COR-L47 (cell line): ENCODE results near the gene EMILIN2.
A peak's percentile ranks its signal among the peaks of the same experiment; 100 is the strongest.

Source experiments
- DNase-seq: peaks from one replicate; lab custom pipeline; 2025; lab: John Stamatoyannopoulos, UW

The EMILIN2 gene

GRCh38 chr18:2916184-2916583 lies 69.4 kb downstream of the EMILIN2 start:
- no peak for DNase-seq

- DNase-seq, result no peak
Observed at GRCh38 chr18:2917259-2918047, 70.6 kb downstream of the EMILIN2 start.

- DNase-seq, result no peak
Observed at GRCh38 chr18:2918761-2919550, 72.2 kb downstream of the EMILIN2 start.

GRCh38 chr18:2919600-2919999 lies 72.8 kb downstream of the EMILIN2 start:
- DNase-seq, result no peak

DNA sequence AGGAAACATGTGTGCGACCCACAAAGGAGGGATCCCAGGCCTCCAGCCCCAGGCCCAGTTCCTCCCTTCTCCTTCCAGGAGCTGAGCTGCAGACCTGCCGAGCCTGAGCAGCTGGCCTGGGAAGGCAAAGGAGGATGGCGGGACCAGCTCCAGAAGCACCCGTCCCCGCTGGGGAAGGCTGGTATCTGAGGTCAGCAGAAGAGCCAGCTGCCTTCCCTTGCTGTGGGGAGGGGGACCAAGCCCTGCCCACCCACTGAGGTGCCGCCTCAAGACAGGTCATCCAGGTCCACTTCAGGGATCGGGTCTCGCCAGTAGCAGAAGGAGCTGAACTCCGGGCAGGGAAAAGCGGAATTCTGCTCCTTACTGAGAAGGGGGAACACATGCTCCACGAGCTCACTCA lies 73.2 kb downstream of the EMILIN2 start:
- DNase-seq, result no peak

- no peak for DNase-seq
Observed at GRCh38 chr18:2920546-2921343, 73.9 kb downstream of the EMILIN2 start.

DNA sequence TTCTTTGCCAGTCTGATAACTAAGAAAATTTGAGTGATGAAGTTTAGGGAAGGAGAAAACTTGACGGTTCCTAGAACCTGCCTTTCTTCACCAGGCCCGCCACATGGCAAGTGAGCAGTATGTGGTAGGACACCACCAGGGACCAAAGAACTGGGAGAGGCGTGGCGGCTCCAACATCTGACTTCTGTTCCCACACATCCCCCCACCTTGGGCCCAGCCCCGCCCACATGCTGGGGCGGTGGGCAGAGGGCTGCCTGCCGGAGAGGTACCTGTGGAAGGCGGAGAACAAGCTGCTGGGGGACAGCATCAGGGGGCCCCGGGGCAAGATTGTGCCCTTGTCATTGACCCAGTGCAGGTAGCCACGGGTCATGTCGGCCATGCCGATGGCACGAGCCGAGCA lies 75.0 kb downstream of the EMILIN2 start:
- DNase-seq, result no peak

- no peak for DNase-seq
Observed at GRCh38 chr18:2923464-2923863, 76.7 kb downstream of the EMILIN2 start.

GRCh38 chr18:2924920-2925319 lies 78.1 kb downstream of the EMILIN2 start:
- DNase-seq, result no peak

- no peak for DNase-seq
Observed at GRCh38 chr18:2926528-2926927, 79.7 kb downstream of the EMILIN2 start.

GRCh38 chr18:2927745-2928144 lies 80.9 kb downstream of the EMILIN2 start:
- no peak for DNase-seq

- peak; percentile 72 for DNase-seq
Observed at GRCh38 chr18:2932247-2933181, 85.7 kb downstream of the EMILIN2 start.

DNA sequence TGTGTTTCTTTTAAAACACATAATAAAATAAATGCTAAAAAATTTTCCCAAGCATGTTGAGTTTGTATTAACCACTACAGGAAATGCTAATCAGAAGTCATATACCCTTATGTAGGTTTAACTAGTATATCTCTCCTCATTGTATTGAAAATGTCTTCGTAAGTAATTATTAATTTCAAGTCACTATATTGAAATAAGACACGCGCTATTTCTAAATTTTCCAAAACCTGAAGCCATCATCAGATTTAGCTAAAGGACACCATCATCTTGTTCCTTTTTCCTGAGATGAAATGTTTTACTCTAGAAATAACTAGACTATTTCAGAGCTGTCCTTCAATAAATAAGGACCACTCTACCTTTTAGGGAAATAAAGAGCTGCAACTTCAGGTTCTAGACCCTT lies 87.2 kb downstream of the EMILIN2 start:
- no peak for DNase-seq

- no peak for DNase-seq
Observed at GRCh38 chr18:2935438-2936192, 88.8 kb downstream of the EMILIN2 start.

- no peak for DNase-seq
Observed at GRCh38 chr18:2939317-2939716, 92.5 kb downstream of the EMILIN2 start.

DNA sequence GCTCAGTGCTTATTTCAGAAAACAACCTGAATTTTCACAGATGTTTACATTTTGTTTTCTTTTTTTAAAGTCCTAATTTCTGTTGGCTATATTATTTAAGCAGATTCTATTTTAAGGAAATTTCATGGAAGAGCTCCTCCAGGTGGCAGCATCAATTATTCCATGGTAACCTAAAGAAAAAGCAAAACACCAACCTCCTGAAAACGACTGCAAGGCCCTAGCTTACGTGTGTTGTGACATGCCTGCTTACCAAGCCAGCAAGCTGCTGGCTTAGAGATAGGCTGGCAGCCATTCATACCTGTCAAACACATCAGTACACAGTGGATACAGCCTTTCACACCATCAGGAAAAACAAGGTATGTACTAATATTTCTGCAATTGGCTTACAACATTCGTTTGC lies 101.2 kb downstream of the EMILIN2 start:
- DNase-seq, result peak; percentile 18

DNA sequence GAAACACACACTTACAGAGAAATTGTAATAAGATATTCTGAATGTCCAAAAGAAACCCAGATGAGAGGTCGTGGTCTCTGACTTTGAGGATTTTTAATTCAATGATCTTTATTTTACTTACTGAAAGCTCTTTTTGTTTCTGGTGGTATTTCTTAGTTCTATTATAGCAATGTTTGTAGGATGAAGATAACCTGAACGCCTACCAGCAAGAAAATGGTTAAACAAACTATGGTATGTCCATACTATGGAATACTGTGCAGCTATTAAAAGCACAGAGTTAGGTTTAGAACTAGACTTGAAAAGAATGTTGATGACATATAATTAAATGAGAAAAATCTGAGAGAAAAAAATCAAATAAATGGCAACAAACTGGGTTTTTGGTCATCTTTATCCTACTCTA lies 105.8 kb downstream of the EMILIN2 start:
- no peak for DNase-seq

- DNase-seq, result no peak
Observed at GRCh38 chr18:2953935-2954653, 107.3 kb downstream of the EMILIN2 start.

- DNase-seq, result no peak
Observed at GRCh38 chr18:2954869-2955645, 108.3 kb downstream of the EMILIN2 start.
